H9 (cell line): ENCODE measurements around the gene LRP5. TPM values are rescaled to one million over a fixed set of nuclear protein-coding genes. Genes with fewer than 3 reads are reported as not detected.
"Not testable (repeated sequence)": the region's sequence is repeated elsewhere in the genome, so short reads cannot be mapped to it uniquely, and the experiment has no call there.

Source experiments
- DNase-seq: peaks from one replicate; pipeline ENCODE4 v3.0.0-alpha.2; 2017
- H2AFZ ChIP-seq: one replicate; pipeline ENCODE4 v1.6.1; 2013; ENCODE audit warnings: mild to moderate bottlenecking, low read length, control low read depth, moderate library complexity
- H2AK5ac ChIP-seq: 2 replicates; pipeline ENCODE4 v1.6.1; 2013; ENCODE audit warnings: low read length, control low read depth, mixed read lengths; ENCODE audit not compliant: insufficient read length
- H2BK120ac ChIP-seq: one replicate; pipeline ENCODE4 v1.6.1; 2013; ENCODE audit warnings: low read depth, mild to moderate bottlenecking, low read length, control low read depth, inconsistent platforms; ENCODE audit not compliant: poor library complexity, severe bottlenecking
- H2BK12ac ChIP-seq: 2 replicates; pipeline ENCODE4 v1.6.1; 2013; ENCODE audit warnings: low read length, control low read depth, mixed read lengths, low read depth; ENCODE audit not compliant: insufficient read length
- H2BK15ac ChIP-seq: 2 replicates; pipeline ENCODE4 v1.6.1; 2013; ENCODE audit warnings: low read depth, low read length, control low read depth
- H2BK20ac ChIP-seq: one replicate; pipeline ENCODE4 v1.6.1; 2013; ENCODE audit warnings: low read depth, mild to moderate bottlenecking, low read length, control low read depth, inconsistent platforms; ENCODE audit not compliant: poor library complexity, severe bottlenecking
- H2BK5ac ChIP-seq: 2 replicates; pipeline ENCODE4 v1.6.1; 2013; ENCODE audit warnings: low read length, control low read depth, mixed read lengths; ENCODE audit not compliant: insufficient read length
- H3K14ac ChIP-seq: 2 replicates; pipeline ENCODE4 v1.6.1; 2013; ENCODE audit warnings: low read length, control low read depth; ENCODE audit not compliant: insufficient read depth
- H3K18ac ChIP-seq: 2 replicates; pipeline ENCODE4 v1.6.1; 2013; ENCODE audit warnings: low read depth, mild to moderate bottlenecking, mixed read lengths, low read length, control low read depth; ENCODE audit not compliant: insufficient read length
- H3K23ac ChIP-seq: 2 replicates; pipeline ENCODE4 v1.6.1; 2013; ENCODE audit warnings: low read length, control low read depth, mixed read lengths, low read depth; ENCODE audit not compliant: insufficient read length
- H3K23me2 ChIP-seq: 2 replicates; pipeline ENCODE4 v1.6.1; 2013; ENCODE audit warnings: low read depth, mild to moderate bottlenecking, mixed read lengths, low read length, control low read depth; ENCODE audit not compliant: insufficient read length, poor library complexity, severe bottlenecking
- H3K27ac ChIP-seq: 2 replicates; pipeline ENCODE4 v1.5.1; 2013; ENCODE audit warnings: low read length, control low read depth, mixed read lengths, low read depth; ENCODE audit not compliant: insufficient read length
- H3K27me3 ChIP-seq: 2 replicates; pipeline ENCODE4 v1.6.1; 2013; ENCODE audit warnings: low read length, control low read depth, inconsistent platforms; ENCODE audit not compliant: insufficient read depth
- H3K4ac ChIP-seq: 2 replicates; pipeline ENCODE4 v1.6.1; 2013; ENCODE audit warnings: low read depth, mild to moderate bottlenecking, control low read depth, inconsistent platforms, low read length, moderate library complexity
- H3K4me1 ChIP-seq: 2 replicates; pipeline ENCODE4 v1.6.1; 2013; ENCODE audit warnings: low read length, control low read depth, inconsistent platforms; ENCODE audit not compliant: insufficient read depth
- H3K4me2 ChIP-seq: 2 replicates; pipeline ENCODE4 v1.6.1; 2013; ENCODE audit warnings: low read length, control low read depth, mixed read lengths; ENCODE audit not compliant: insufficient read length, insufficient read depth
- H3K56ac ChIP-seq: 2 replicates; pipeline ENCODE4 v1.6.1; 2013; ENCODE audit warnings: low read depth, mild to moderate bottlenecking, mixed read lengths, low read length, control low read depth; ENCODE audit not compliant: insufficient read length
- H3K79me1 ChIP-seq: 2 replicates; pipeline ENCODE4 v1.6.1; 2013; ENCODE audit warnings: low read depth, mild to moderate bottlenecking, moderate library complexity, low read length, control low read depth, inconsistent platforms; ENCODE audit not compliant: insufficient read depth, poor library complexity, severe bottlenecking
- H3K79me2 ChIP-seq: 2 replicates; pipeline ENCODE4 v1.6.1; 2013; ENCODE audit warnings: low read length, control low read depth, inconsistent platforms; ENCODE audit not compliant: insufficient read depth
- H3K9ac ChIP-seq: 2 replicates; pipeline ENCODE4 v1.6.1; 2013; ENCODE audit warnings: low read length, control low read depth, mixed read lengths; ENCODE audit not compliant: insufficient read length; ENCODE audit errors: extremely low read depth
- H3K9me3 ChIP-seq: one replicate; pipeline ENCODE4 v1.6.1; 2013; ENCODE audit warnings: low read depth, low read length, inconsistent platforms; ENCODE audit not compliant: control insufficient read depth
- H3T11ph ChIP-seq: one replicate; pipeline ENCODE4 v1.6.1; 2013; ENCODE audit warnings: mild to moderate bottlenecking, low read length, control low read depth, inconsistent platforms
- H4K20me1 ChIP-seq: one replicate; pipeline ENCODE4 v1.6.1; 2013; ENCODE audit not compliant: control insufficient read depth, insufficient read length, insufficient read depth
- H4K5ac ChIP-seq: 2 replicates; pipeline ENCODE4 v1.6.1; 2013; ENCODE audit warnings: low read depth, mild to moderate bottlenecking, mixed read lengths, low read length, control low read depth; ENCODE audit not compliant: insufficient read length
- H4K8ac ChIP-seq: replicated peaks from 2 replicates; pipeline ENCODE4 v1.6.1; 2013; ENCODE audit warnings: low read length, control low read depth, mixed read lengths, low read depth; ENCODE audit not compliant: insufficient read length
- H4K91ac ChIP-seq: 2 replicates; pipeline ENCODE4 v1.6.1; 2013; ENCODE audit warnings: low read depth, mild to moderate bottlenecking, moderate library complexity, mixed read lengths, low read length, control low read depth; ENCODE audit not compliant: insufficient read length
- H3K27ac Mint-ChIP-seq, 3 experiments: 2 replicates in 2 of 3; 3 replicates in 1 of 3; pipeline ENCODE4 v1.8.0; 2020 to 2021; ENCODE audit warnings: mixed read lengths in 3 of 3, mild to moderate bottlenecking in 1 of 3, moderate library complexity in 1 of 3
- H3K27me3 Mint-ChIP-seq: 2 replicates; pipeline ENCODE4 v1.8.0; 2021; ENCODE audit warnings: low read depth, mild to moderate bottlenecking, moderate library complexity, mixed read lengths
- H3K36me3 Mint-ChIP-seq, 3 experiments: 2 replicates in 2 of 3; 3 replicates in 1 of 3; pipeline ENCODE4 v1.8.0; 2020 to 2021; ENCODE audit warnings: low read depth in 3 of 3, mixed read lengths in 3 of 3; ENCODE audit not compliant: insufficient read depth in 1 of 3
- H3K4me1 Mint-ChIP-seq, 2 experiments: 2 replicates each; pipeline ENCODE4 v1.8.0; 2020; ENCODE audit warnings: mixed read lengths in 2 of 2
- H3K4me3 Mint-ChIP-seq, 2 experiments: 2 replicates in 1 of 2; 3 replicates in 1 of 2; pipeline ENCODE4 v1.8.0; 2020 to 2021; ENCODE audit warnings: mild to moderate bottlenecking in 2 of 2, mixed read lengths in 2 of 2, moderate library complexity in 1 of 2
- H3K9me3 Mint-ChIP-seq, 2 experiments: 2 replicates in 1 of 2; 3 replicates in 1 of 2; pipeline ENCODE4 v1.8.0; 2020; ENCODE audit warnings: mild to moderate bottlenecking in 2 of 2, mixed read lengths in 2 of 2, moderate library complexity in 1 of 2
- WGBS: extraction: QIAGEN DNeasy Blood & Tissue Kit; methylation state at CpG from one replicate; pipeline ENCODE4 v1.1.7; 2013; ENCODE audit warnings: missing lambda C conversion rate, low lambda C conversion rate, mixed read lengths; ENCODE audit not compliant: insufficient read length; ENCODE audit errors: extremely low coverage; 5-methylcytosine and 5-hydroxymethylcytosine counted together
- total RNA-seq: library from RNA; stranded (reverse); gene quantifications from 2 replicates; pipeline ENCODE4 v1.2.1, GENCODE V29; 2021
- TF ChIP-seq, protein P1 (sequence below): fragments of 200-600 bp; sonication (generic); conservative IDR thresholded peaks from 3 replicates; pipeline ENCODE4 v1.8.0; 2021; ENCODE audit warnings: antibody characterized with exemption, mild to moderate bottlenecking

LRP5 gene
- total RNA-seq, 1 experiment from 2014 or later: 38.4 TPM

DNA sequence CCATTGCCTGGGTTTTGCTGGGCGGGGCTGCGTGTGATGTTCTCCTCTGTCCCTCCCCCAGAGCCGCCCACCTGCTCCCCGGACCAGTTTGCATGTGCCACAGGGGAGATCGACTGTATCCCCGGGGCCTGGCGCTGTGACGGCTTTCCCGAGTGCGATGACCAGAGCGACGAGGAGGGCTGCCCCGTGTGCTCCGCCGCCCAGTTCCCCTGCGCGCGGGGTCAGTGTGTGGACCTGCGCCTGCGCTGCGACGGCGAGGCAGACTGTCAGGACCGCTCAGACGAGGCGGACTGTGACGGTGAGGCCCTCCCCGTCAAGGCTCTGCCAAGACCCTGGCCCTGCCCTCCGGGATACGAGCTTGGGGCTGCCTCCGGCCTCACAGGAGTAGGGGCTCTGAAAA, 121.2 kb downstream of the LRP5 start:
- H3K9me3 ChIP-seq: peaks cover 10% of the 10 kb centered on the region
- no peak overlapping the region for H3K27ac Mint-ChIP-seq
- no peak overlapping the region for H3K4me2 ChIP-seq
- peaks cover 12 to 13% of the 10 kb centered on the region in 2 experiments for H3K9me3 Mint-ChIP-seq
- H2AK5ac ChIP-seq: no peak overlapping the region
- no peak overlapping the region for H3K23ac ChIP-seq
- no CpG with 5 or more reads among the region's 31 CpGs for WGBS
- no peak overlapping the region for H2BK12ac ChIP-seq
- H3K23me2 ChIP-seq: no peaks in the 10 kb centered on the region
- H2BK15ac ChIP-seq: no peak overlapping the region
- H3K4me3 Mint-ChIP-seq: no peak overlapping the region
- peaks cover 20 to 32% (median 31%) of the 10 kb centered on the region in 3 experiments for H3K36me3 Mint-ChIP-seq
- no peaks in the 10 kb centered on the region for H4K20me1 ChIP-seq
- H3K79me1 ChIP-seq: no peaks in the 10 kb centered on the region
- H3K4me1 Mint-ChIP-seq: 0 out of 4 replicates have a peak, but pooled peaks cover 0 to 2% of the 10 kb centered on the region in 2 experiments
- no peak overlapping the region for H3K4ac ChIP-seq
- H2BK20ac ChIP-seq: no peak overlapping the region
- no peak overlapping the region for H3T11ph ChIP-seq
- H3K27me3 Mint-ChIP-seq: no peaks in the 10 kb centered on the region
- H3K56ac ChIP-seq: no peak overlapping the region
- no peak overlapping the region for H4K91ac ChIP-seq
- no peaks in the 10 kb centered on the region for H3K4me1 ChIP-seq
- H3K9ac ChIP-seq: no peak overlapping the region
- H3K27me3 ChIP-seq: no peaks in the 10 kb centered on the region
- no peaks in the 10 kb centered on the region for H3K79me2 ChIP-seq
- no peak overlapping the region for H3K18ac ChIP-seq
- DNase-seq: no peak
- no peak overlapping the region for H3K27ac ChIP-seq
- TF ChIP-seq, protein P1, sequence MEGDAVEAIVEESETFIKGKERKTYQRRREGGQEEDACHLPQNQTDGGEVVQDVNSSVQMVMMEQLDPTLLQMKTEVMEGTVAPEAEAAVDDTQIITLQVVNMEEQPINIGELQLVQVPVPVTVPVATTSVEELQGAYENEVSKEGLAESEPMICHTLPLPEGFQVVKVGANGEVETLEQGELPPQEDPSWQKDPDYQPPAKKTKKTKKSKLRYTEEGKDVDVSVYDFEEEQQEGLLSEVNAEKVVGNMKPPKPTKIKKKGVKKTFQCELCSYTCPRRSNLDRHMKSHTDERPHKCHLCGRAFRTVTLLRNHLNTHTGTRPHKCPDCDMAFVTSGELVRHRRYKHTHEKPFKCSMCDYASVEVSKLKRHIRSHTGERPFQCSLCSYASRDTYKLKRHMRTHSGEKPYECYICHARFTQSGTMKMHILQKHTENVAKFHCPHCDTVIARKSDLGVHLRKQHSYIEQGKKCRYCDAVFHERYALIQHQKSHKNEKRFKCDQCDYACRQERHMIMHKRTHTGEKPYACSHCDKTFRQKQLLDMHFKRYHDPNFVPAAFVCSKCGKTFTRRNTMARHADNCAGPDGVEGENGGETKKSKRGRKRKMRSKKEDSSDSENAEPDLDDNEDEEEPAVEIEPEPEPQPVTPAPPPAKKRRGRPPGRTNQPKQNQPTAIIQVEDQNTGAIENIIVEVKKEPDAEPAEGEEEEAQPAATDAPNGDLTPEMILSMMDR: no peak
- no peak overlapping the region for H3K14ac ChIP-seq
- no peak overlapping the region for H2BK5ac ChIP-seq
- no peak overlapping the region for H2BK120ac ChIP-seq
- H2AFZ ChIP-seq: no peak overlapping the region
- no peak overlapping the region for H4K5ac ChIP-seq
- H4K8ac ChIP-seq: no peak overlapping the region

GRCh38 chr11:68434159-68434558, 121.8 kb downstream of the LRP5 start:
- H2BK12ac ChIP-seq, H3K23ac ChIP-seq, H4K8ac ChIP-seq, H2AFZ ChIP-seq, H4K20me1 ChIP-seq, H3K14ac ChIP-seq, H3K56ac ChIP-seq, H3K79me1 ChIP-seq, H2AK5ac ChIP-seq, H3K4me3 Mint-ChIP-seq, H3K4ac ChIP-seq, H3K4me1 ChIP-seq, H3K79me2 ChIP-seq, H2BK5ac ChIP-seq, H3K9ac ChIP-seq, H3K27ac ChIP-seq, H2BK20ac ChIP-seq, H4K5ac ChIP-seq, H3K4me2 ChIP-seq, H3T11ph ChIP-seq, H4K91ac ChIP-seq, H3K27ac Mint-ChIP-seq, H3K23me2 ChIP-seq, H3K27me3 Mint-ChIP-seq, DNase-seq, H3K18ac ChIP-seq, H2BK15ac ChIP-seq, H3K4me1 Mint-ChIP-seq, H2BK120ac ChIP-seq, H3K9me3 ChIP-seq, H3K27me3 ChIP-seq: not testable (repeated sequence)
- Mint-ChIP-seq H3K36me3 (peaks cover 15 to 29% (median 28%) of the 10 kb centered on the region in 3 experiments), H3K9me3 (peaks cover 8 to 10% of the 10 kb centered on the region in 2 experiments)
- no CpG with 5 or more reads among the region's 5 CpGs for WGBS
